Activated naive CD8-positive, alpha-beta T cell treated with anti-CD3 and anti-CD28 coated beads for 36 hours (primary cell): ENCODE results near the gene CCBE1. TPM values are rescaled to one million over a fixed set of nuclear protein-coding genes. Genes with fewer than 3 reads are reported as not detected.
"Not testable (repeated sequence)": the region's sequence is repeated elsewhere in the genome, so short reads cannot be mapped to it uniquely, and the experiment has no call there.

Experiments used
- DNase-seq: peaks from one replicate; pipeline ENCODE4 v3.0.0; 2021
- H3K27ac Mint-ChIP-seq: one replicate; pipeline ENCODE4 v1.8.0; 2022; ENCODE audit warnings: mild to moderate bottlenecking, moderate library complexity, mixed read lengths
- H3K27me3 Mint-ChIP-seq: one replicate; pipeline ENCODE4 v1.8.0; 2022; ENCODE audit warnings: mild to moderate bottlenecking, mixed read lengths
- H3K36me3 Mint-ChIP-seq: one replicate; pipeline ENCODE4 v1.8.0; 2021; ENCODE audit warnings: mild to moderate bottlenecking, mixed read lengths
- H3K4me1 Mint-ChIP-seq: one replicate; pipeline ENCODE4 v1.8.0; 2021; ENCODE audit warnings: mixed read lengths
- H3K4me3 Mint-ChIP-seq: one replicate; pipeline ENCODE4 v1.8.0; 2022; ENCODE audit warnings: mild to moderate bottlenecking, moderate library complexity, mixed read lengths
- H3K9me3 Mint-ChIP-seq: one replicate; pipeline ENCODE4 v1.8.0; 2022; ENCODE audit warnings: mixed read lengths
- total RNA-seq, 2 experiments: library from RNA; stranded (reverse); gene quantifications; one replicate each; pipeline ENCODE4 v1.2.3, GENCODE V29; 2021

The CCBE1 gene
- not detected for total RNA-seq

DNA sequence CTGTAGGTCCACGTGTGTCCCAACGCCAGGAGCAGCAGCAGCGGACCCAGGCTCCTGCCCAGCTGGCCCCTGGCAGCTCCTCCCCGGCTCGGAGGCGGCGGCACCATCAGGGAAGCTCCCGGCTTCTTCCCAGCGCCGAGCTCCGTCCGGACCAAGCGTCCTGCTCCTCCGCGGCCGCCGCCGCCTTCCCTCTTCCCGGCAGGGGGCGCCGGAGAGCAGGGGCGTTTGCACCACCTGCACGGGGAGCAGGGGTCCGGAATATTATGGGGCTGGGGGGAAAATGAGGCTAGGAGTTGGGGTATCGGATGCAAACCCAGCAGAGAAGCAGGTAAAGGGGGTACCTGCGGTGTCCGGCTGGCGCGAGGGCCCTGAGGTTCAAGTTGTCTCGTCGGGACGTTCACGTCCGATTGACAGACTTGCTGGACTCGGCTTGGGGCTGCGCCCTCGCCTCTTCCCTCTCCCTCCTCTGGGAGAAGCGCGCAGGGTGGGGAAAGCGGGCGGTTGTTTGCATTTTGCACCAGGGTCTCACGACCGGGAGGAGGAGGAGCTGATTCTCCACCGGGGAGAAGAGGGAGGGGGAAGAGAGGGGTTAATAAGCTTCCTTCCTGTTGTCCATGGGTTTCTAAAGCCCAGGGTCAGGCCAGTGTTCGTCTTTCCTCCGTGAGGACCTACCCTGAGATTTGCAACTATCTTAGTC lies at the start of gene CCBE1:
Gene CCBE1, minus strand, starts transcription at position 188 of the 697 bp plus-strand sequence.
- Mint-ChIP-seq H3K4me3 (peak within 1 kb of the TSS; percentile 50), H3K36me3 (no peaks in the 10 kb centered on the region), H3K4me1 (peaks cover 8% of the 10 kb centered on the region), H3K27ac (no peak within 1 kb of the TSS), H3K9me3 (no peaks in the 10 kb centered on the region), H3K27me3 (peaks cover 65% of the 10 kb centered on the region)
- DNase-seq = peak; percentile 52

DNA sequence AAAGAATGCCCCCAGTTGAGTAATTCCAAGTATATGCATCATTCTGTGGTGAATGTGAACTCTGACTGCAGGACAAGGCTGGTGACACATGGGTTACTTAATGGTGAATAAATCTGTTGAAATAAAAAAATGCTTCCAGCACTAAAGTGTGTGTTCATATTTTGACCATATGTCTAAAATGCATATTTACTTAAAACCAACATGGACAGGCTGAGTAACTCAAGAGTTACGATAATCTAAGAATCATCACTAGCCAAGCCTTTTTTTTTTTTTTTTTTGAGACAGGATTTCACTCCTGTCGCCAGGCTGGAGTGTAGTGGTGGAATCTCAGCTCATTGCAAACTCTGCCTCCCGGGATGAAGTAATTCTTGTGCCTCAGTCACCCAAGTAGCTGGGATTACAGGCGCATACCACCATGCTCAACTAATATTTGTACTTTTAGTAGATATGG lies 47.1 kb upstream of the CCBE1 start:
- no peak for DNase-seq
- Mint-ChIP-seq H3K27ac (no peak overlapping the region), H3K9me3 (no peaks in the 10 kb centered on the region), H3K4me3 (no peak overlapping the region), H3K36me3 (no peaks in the 10 kb centered on the region), H3K4me1 (no peaks in the 10 kb centered on the region), H3K27me3 (peaks cover 8% of the 10 kb centered on the region)

DNA sequence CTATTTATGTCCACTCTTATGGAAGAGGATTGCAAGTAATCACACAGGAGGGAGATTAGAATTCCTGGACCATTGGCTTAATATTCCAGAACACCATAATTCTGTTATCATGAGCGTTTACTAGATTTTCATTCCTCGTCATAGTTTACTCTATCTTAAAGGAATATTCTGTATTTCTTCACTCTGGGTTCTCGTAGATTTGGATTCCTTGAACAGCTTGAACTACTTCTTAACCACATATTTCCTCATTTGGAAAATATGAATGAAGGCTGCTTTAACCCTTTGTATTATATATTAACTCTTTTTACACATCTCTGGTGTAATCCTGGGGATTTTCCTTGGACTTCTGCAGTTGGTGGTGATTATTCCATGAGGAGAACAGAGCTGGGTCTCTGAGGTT lies 46.3 kb upstream of the CCBE1 start:
- no peak overlapping the region for H3K4me3 Mint-ChIP-seq

GRCh38 chr18:59742325-59743111 lies 45.3 kb upstream of the CCBE1 start:
- Mint-ChIP-seq H3K36me3 (no peaks in the 10 kb centered on the region), H3K27ac (no peak overlapping the region)
- no peak for DNase-seq

More for the DNA sequence above, 46.3 kb upstream of the CCBE1 start:
- peaks cover 6% of the 10 kb centered on the region for H3K27me3 Mint-ChIP-seq
- no peaks in the 10 kb centered on the region for H3K4me1 Mint-ChIP-seq
- H3K36me3 Mint-ChIP-seq = no peaks in the 10 kb centered on the region
- H3K9me3 Mint-ChIP-seq = peaks cover 2% of the 10 kb centered on the region
- no peak overlapping the region for H3K27ac Mint-ChIP-seq
- DNase-seq = no peak

GRCh38 chr18:59740141-59740540 lies 42.9 kb upstream of the CCBE1 start:
- Mint-ChIP-seq H3K4me1 (no peaks in the 10 kb centered on the region), H3K27ac (no peak overlapping the region), H3K27me3 (no peaks in the 10 kb centered on the region), H3K4me3 (no peak overlapping the region), H3K9me3 (peaks cover 5% of the 10 kb centered on the region), H3K36me3 (no peaks in the 10 kb centered on the region)
- DNase-seq = no peak

More at GRCh38 chr18:59742325-59743111, 45.3 kb upstream of the CCBE1 start:
- H3K27me3 Mint-ChIP-seq = peaks cover 5% of the 10 kb centered on the region
- H3K4me3 Mint-ChIP-seq = no peak overlapping the region
- H3K9me3 Mint-ChIP-seq = peaks cover 5% of the 10 kb centered on the region
- H3K4me1 Mint-ChIP-seq = no peaks in the 10 kb centered on the region

DNA sequence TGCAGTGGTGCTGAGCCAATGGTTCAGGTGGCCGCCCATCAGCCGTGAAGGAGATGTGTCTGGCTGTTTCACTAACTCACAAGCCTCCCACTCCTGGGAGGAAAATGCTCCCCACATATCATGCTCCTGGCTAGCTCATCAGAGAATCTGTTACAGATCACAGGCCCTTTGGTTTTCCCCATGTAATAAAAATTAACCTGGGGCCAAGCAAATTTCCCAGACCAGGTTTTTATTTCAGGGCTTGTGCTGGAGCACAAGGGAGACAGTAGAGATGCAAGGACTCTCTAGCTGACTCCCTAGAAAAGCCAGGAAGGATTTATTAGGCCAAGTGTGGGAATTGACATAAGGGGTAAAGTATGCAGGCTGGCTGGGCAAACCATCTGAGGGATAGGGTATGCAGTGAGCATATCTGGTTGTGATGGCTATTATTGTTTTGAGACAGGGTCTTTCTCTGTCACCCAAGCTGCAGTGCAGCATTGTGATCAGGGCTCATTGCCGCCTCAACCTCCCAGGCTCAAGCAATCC lies 40.6 kb upstream of the CCBE1 start:
- no peak for DNase-seq
- Mint-ChIP-seq H3K27ac (no peak overlapping the region), H3K4me1 (no peaks in the 10 kb centered on the region), H3K27me3 (no peaks in the 10 kb centered on the region), H3K4me3 (no peak overlapping the region), H3K36me3 (no peaks in the 10 kb centered on the region), H3K9me3 (peaks cover 5% of the 10 kb centered on the region)

GRCh38 chr18:59737335-59737734 lies 40.1 kb upstream of the CCBE1 start:
- H3K4me1 Mint-ChIP-seq, H3K27ac Mint-ChIP-seq, DNase-seq, H3K36me3 Mint-ChIP-seq, H3K27me3 Mint-ChIP-seq, H3K4me3 Mint-ChIP-seq, H3K9me3 Mint-ChIP-seq: not testable (repeated sequence)

- H3K27me3 Mint-ChIP-seq = no peaks in the 10 kb centered on the region
- DNase-seq = no peak
- no peaks in the 10 kb centered on the region for H3K4me1 Mint-ChIP-seq
- no peak overlapping the region for H3K4me3 Mint-ChIP-seq
- peaks cover 5% of the 10 kb centered on the region for H3K9me3 Mint-ChIP-seq
- no peaks in the 10 kb centered on the region for H3K36me3 Mint-ChIP-seq
- no peak overlapping the region for H3K27ac Mint-ChIP-seq
These were observed 38.8 kb upstream of the CCBE1 start for GRCh38 chr18:59736061-59736460.

DNA sequence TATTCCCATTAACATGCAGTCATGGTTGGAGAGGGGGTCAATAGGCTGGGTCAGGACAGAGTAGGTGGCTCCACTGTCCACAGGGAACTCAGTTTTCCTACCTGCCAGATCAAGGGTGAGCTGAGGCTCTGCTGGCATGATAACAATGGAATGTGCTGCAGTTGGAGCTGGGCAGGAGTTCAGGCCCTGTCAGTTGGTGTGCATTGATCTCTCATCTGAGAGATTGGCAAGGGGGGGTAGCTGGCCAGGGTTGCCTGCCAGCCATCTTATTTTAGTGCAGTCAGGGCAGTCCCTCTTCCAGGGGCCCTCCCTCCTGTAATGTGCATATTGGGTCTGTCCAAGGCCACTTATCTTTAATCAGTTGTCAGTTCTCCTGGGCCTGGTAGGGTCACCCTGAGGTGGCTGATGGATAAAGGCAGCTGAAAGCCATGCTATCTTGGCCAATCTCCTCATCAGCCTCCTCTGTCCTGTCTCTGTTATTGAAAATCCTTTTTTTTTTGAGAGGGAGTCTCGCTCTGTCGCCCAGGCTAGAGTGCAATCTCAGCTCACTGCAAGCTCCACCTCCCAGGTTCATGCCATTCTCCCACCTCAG lies 38.1 kb upstream of the CCBE1 start:
- no peaks in the 10 kb centered on the region for H3K36me3 Mint-ChIP-seq
- no peak for DNase-seq
- no peak overlapping the region for H3K27ac Mint-ChIP-seq
- H3K4me1 Mint-ChIP-seq = no peaks in the 10 kb centered on the region
- no peaks in the 10 kb centered on the region for H3K27me3 Mint-ChIP-seq
- peaks cover 5% of the 10 kb centered on the region for H3K9me3 Mint-ChIP-seq
- no peak overlapping the region for H3K4me3 Mint-ChIP-seq

GRCh38 chr18:59733421-59733820 lies 36.2 kb upstream of the CCBE1 start:
- Mint-ChIP-seq H3K27me3 (no peaks in the 10 kb centered on the region), H3K36me3 (no peaks in the 10 kb centered on the region), H3K4me1 (no peaks in the 10 kb centered on the region), H3K27ac (no peak overlapping the region), H3K9me3 (peaks cover 2% of the 10 kb centered on the region), H3K4me3 (no peak overlapping the region)
- no peak for DNase-seq

GRCh38 chr18:59730896-59731295 lies 33.7 kb upstream of the CCBE1 start:
- Mint-ChIP-seq H3K27me3 (no peaks in the 10 kb centered on the region), H3K36me3 (no peaks in the 10 kb centered on the region), H3K4me3 (no peak overlapping the region), H3K9me3 (no peaks in the 10 kb centered on the region), H3K27ac (no peak overlapping the region), H3K4me1 (no peaks in the 10 kb centered on the region)
- no peak for DNase-seq

DNA sequence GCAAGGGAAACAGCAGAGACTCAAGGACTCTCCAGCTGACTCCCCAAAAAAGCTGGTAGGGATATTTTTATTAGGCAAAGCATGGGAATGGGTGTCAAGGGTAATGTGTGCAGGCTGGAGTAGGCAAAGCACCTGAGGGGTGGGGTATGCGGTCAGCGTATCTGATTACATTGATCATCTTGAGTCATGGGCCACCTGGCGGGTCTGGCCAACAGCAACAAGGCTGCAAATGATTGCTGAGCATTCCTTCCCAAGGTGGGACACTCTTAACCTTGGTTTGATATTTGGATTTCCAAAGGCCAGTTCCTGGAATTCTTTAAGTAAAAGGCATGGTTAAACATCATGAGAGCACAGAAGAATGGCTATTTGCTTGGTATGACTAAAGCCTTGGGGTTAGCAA lies 32.6 kb upstream of the CCBE1 start:
- Mint-ChIP-seq H3K27ac (no peak overlapping the region), H3K36me3 (no peaks in the 10 kb centered on the region), H3K9me3 (no peaks in the 10 kb centered on the region), H3K27me3 (no peaks in the 10 kb centered on the region), H3K4me1 (no peaks in the 10 kb centered on the region), H3K4me3 (no peak overlapping the region)
- no peak for DNase-seq

- no peak overlapping the region for H3K4me3 Mint-ChIP-seq
- no peaks in the 10 kb centered on the region for H3K9me3 Mint-ChIP-seq
- no peak overlapping the region for H3K27ac Mint-ChIP-seq
- no peaks in the 10 kb centered on the region for H3K27me3 Mint-ChIP-seq
- H3K36me3 Mint-ChIP-seq = no peaks in the 10 kb centered on the region
- no peaks in the 10 kb centered on the region for H3K4me1 Mint-ChIP-seq
- no peak for DNase-seq
These were observed 31.6 kb upstream of the CCBE1 start for GRCh38 chr18:59728816-59729215.

DNA sequence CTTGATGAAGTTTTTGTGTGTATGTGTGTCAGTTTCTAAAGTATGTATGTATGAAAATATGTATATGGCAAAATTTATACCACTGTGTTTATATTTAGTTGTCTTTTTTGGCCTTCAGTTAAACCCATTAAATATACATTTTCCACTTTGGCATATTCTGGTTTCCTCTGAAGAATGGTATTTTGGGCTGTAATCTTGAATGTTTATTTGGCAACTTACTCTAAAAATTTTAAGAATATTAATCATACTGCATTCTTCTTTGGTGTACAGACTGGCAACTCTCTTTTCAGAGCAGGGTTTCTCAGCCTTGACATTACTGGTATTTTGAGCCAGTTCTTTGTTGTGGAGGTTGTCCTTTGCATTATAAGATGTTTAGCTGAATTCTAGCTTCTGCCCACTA lies 27.9 kb upstream of the CCBE1 start:
- Mint-ChIP-seq H3K27ac (no peak overlapping the region), H3K9me3 (no peaks in the 10 kb centered on the region), H3K4me1 (no peaks in the 10 kb centered on the region), H3K36me3 (no peaks in the 10 kb centered on the region), H3K27me3 (no peaks in the 10 kb centered on the region), H3K4me3 (no peak overlapping the region)
- DNase-seq = no peak

DNA sequence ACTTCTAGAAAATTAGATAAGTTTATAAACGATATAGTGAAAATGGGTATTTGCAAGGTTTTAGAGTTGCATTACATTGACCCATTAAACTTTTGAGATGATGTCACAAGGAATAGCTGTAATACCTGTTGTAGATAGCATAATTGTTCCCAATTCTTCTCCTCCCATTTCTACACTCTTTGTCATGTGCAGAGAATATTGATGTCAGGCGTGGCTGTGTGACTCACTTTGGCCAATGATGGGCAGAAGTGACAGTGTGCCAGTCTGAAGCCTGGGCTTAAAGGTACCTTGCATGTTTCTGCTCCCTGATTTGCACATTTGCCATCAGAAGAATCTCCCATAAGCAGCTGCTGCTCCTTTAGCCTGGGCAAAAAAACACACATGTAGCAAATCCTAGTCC lies 26.9 kb upstream of the CCBE1 start:
- Mint-ChIP-seq H3K27ac (no peak overlapping the region), H3K9me3 (no peaks in the 10 kb centered on the region), H3K36me3 (no peaks in the 10 kb centered on the region), H3K4me1 (no peaks in the 10 kb centered on the region), H3K4me3 (no peak overlapping the region), H3K27me3 (no peaks in the 10 kb centered on the region)
- no peak for DNase-seq
